H1 (cell line): ENCODE measurements around the gene BNC2. TPM values are rescaled to one million over a fixed set of nuclear protein-coding genes. Genes with fewer than 3 reads are reported as not detected.

Experiments used
- ASH2L ChIP-seq: fragments of 200-600, 300-600 bp; sonication (generic); IDR thresholded peaks from one replicate; pipeline ENCODE4 v1.7.1; 2017; ENCODE audit warnings: low read length
- BACH1 ChIP-seq: IDR thresholded peaks from 2 replicates; pipeline ENCODE4 v1.6.1; 2012; ENCODE audit warnings: low read length, improper control_type of control experiment
- BCL11A ChIP-seq, 2 experiments: IDR thresholded peaks; one replicate each; pipeline ENCODE4 v1.6.1; 2011; ENCODE audit warnings: low read depth in 2 of 2, low read length in 2 of 2, mild to moderate bottlenecking in 2 of 2
- BRCA1 ChIP-seq: IDR thresholded peaks from 2 replicates; pipeline ENCODE4 v1.6.1; 2012; ENCODE audit warnings: low read depth, low read length, improper control_type of control experiment
- CEBPB ChIP-seq: IDR thresholded peaks from 2 replicates; pipeline ENCODE4 v1.6.1; 2012; ENCODE audit warnings: low read depth, low read length
- CHD1 ChIP-seq: IDR thresholded peaks from 2 replicates; pipeline ENCODE4 v1.6.1; 2012; ENCODE audit warnings: low read depth, low read length, improper control_type of control experiment
- CREB1 ChIP-seq: IDR thresholded peaks from 2 replicates; pipeline ENCODE4 v1.6.1; 2012; ENCODE audit warnings: inconsistent platforms
- CTBP2 ChIP-seq: IDR thresholded peaks from 2 replicates; pipeline ENCODE4 v1.7.0; 2011; ENCODE audit warnings: borderline replicate concordance, mild to moderate bottlenecking, moderate library complexity, mixed read lengths, low read length; ENCODE audit not compliant: insufficient read depth, insufficient read length
- EGR1 ChIP-seq: IDR thresholded peaks from 2 replicates; pipeline ENCODE4 v1.6.1; 2011; ENCODE audit warnings: low read depth, low read length, borderline replicate concordance
- GABPA ChIP-seq: IDR thresholded peaks from 2 replicates; pipeline ENCODE4 v1.6.1; 2011; ENCODE audit warnings: mild to moderate bottlenecking, low read length, moderate library complexity, borderline replicate concordance; ENCODE audit not compliant: insufficient read depth
- HDAC2 ChIP-seq, 2 experiments: fragments of 300-600 bp in 1 of 2; sonication (generic) in 1 of 2; IDR thresholded peaks; 2 replicates each; pipeline ENCODE4 v1.6.1; 2011 to 2012; ENCODE audit warnings: low read depth in 2 of 2, low read length in 2 of 2, mild to moderate bottlenecking in 2 of 2, moderate library complexity in 2 of 2, borderline replicate concordance in 1 of 2, inconsistent platforms in 1 of 2
- JUND ChIP-seq: IDR thresholded peaks from 2 replicates; pipeline ENCODE4 v1.6.1; 2011; ENCODE audit warnings: mild to moderate bottlenecking, improper control_type of control experiment, low read length
- NANOG ChIP-seq: IDR thresholded peaks from 2 replicates; pipeline ENCODE4 v1.6.1; 2011; ENCODE audit warnings: low read length, low read depth, mild to moderate bottlenecking, inconsistent platforms; ENCODE audit not compliant: insufficient read depth, poor library complexity, severe bottlenecking
- POU5F1 ChIP-seq: IDR thresholded peaks from 2 replicates; pipeline ENCODE4 v1.6.1; 2011; ENCODE audit warnings: low read depth, mild to moderate bottlenecking, low read length, moderate library complexity
- RBBP5 ChIP-seq: IDR thresholded peaks from 2 replicates; pipeline ENCODE4 v1.7.1; 2012; ENCODE audit warnings: low read depth, mild to moderate bottlenecking, inconsistent platforms, low read length, moderate library complexity, borderline replicate concordance
- RNF2 ChIP-seq: fragments of 200-900, 300-1000 bp; sonication (generic); IDR thresholded peaks from 2 replicates; pipeline ENCODE4 v1.7.1; 2016; ENCODE audit warnings: borderline replicate concordance, low read depth, mild to moderate bottlenecking, antibody characterized with exemption, low read length; ENCODE audit not compliant: poor library complexity, severe bottlenecking; ENCODE audit errors: missing control alignments
- SP4 ChIP-seq: IDR thresholded peaks from 2 replicates; pipeline ENCODE4 v1.6.1; 2012; ENCODE audit warnings: low read length, inconsistent platforms
- TAF7 ChIP-seq: optimal IDR thresholded peaks from 2 replicates; pipeline ENCODE3; 2011; ENCODE audit warnings: low read depth, mild to moderate bottlenecking, inconsistent platforms, low read length, moderate library complexity, borderline replicate concordance
- YY1 ChIP-seq: IDR thresholded peaks from 2 replicates; pipeline ENCODE4 v1.6.1; 2011; ENCODE audit warnings: low read depth, mild to moderate bottlenecking, low read length
- polyA plus RNA-seq, 7 experiments: library from polyadenylated mRNA; depleted of rRNA in 3 of 7; stranded (reverse) in 5 of 7; unstranded in 2 of 7; fragments of >200 nt in 5 of 7; fragments of 200-250 nt in 2 of 7; gene quantifications; 1 replicate in 5 of 7; 2 replicates in 1 of 7; 4 replicates in 1 of 7; pipeline versions ENCODE4 v1.2.1 to v1.2.3, GENCODE V29; 2011 to 2013; ENCODE audit warnings: missing spikeins in 2 of 7, mixed read lengths in 2 of 7
- total RNA-seq: library from RNA; stranded (reverse); fragmentation: NEBNext Ultra II Directional; extraction: Animal tissue kit (Norgen Biotek cat#: 25700); gene quantifications from 2 replicates; pipeline ENCODE4 v1.2.1, GENCODE V29; 2021
- TF ChIP-seq, protein P1 (sequence below): IDR thresholded peaks from 2 replicates; pipeline ENCODE4 v1.6.1; 2011; ENCODE audit warnings: low read depth, mild to moderate bottlenecking, low read length; ENCODE audit not compliant: insufficient read depth

The BNC2 gene
- total and polyA plus RNA-seq, 2 of the 8 experiments (the other 6 are each of a cell fraction or from before 2014, with no cell fraction given), result 16.0 to 26.8 TPM

DNA sequence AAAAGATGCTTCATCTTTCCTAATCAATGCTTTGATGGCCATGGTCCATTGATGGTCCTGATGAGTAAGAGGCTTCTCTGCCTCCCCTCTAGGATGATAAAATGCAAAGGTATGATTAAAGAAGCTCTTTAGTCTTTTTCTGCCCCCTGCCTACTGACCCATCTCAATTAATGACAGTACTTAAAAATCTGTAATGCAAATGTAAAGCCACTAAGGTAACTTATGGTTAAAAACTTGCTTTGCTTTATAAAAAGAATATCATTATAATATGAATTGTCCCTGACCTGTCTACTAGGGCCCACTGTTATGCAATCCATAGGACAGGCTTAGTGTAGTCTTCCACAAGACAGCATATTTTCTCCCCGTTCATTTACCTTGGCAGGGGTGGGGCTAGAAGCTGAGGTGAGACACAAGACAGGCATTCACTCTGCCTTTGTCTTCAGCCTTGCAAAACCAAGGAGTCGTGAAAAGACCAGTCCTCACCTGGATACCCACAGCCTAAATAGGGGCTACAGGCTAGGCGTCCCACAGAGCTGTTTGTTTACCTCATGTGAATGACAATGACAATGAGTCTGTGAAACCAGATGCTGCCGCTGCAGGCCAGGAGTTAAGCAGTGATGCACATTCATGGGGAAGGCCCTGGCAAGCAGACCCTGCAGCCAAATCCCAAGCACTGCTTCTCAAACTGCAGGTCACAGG lies 60.4 kb downstream of the BNC2 start (continued):
- TF ChIP-seq JUND, result 0 out of 2 replicates have a peak, but pooled peaks have one; percentile 48
- no peak for TF ChIP-seq EGR1
- TF ChIP-seq CEBPB, result peak; percentile 97
- no peak for TF ChIP-seq TAF7
- TF ChIP-seq NANOG, result peak; percentile 72
- peak; percentile 62 for TF ChIP-seq CTBP2
- TF ChIP-seq, protein P1, sequence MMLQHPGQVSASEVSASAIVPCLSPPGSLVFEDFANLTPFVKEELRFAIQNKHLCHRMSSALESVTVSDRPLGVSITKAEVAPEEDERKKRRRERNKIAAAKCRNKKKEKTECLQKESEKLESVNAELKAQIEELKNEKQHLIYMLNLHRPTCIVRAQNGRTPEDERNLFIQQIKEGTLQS, result no peak
- peak; percentile 72 for TF ChIP-seq YY1
- TF ChIP-seq ASH2L, result peak; percentile 73
- TF ChIP-seq CHD1, result no peak
- no peak for TF ChIP-seq RBBP5
- TF ChIP-seq SP4, result 0 out of 2 replicates have a peak, but pooled peaks have one; percentile 46
- TF ChIP-seq CREB1, result peak; percentile 72
- peak in 1 of 2 experiments; percentile 89; a peak in 1 of 4 replicates for TF ChIP-seq HDAC2 (IDR thresholded peaks at IDR 0.05; ENCODE audit: borderline replicate concordance in 1 of 2, low read depth in 2 of 2, low read length in 2 of 2)
- TF ChIP-seq RNF2, result no peak
- peak in 1 of 2 experiments; percentile 38 for TF ChIP-seq BCL11A (IDR thresholded peaks at IDR 0.05; ENCODE audit: low read depth in 2 of 2, low read length in 2 of 2)
- no peak for TF ChIP-seq BRCA1
- TF ChIP-seq GABPA, result no peak
- peak; percentile 44; the same call in 1 of the 2 replicates for TF ChIP-seq BACH1
- peak; percentile 49; the same call in 1 of the 2 replicates for TF ChIP-seq POU5F1
